KOPT-K1 (cell line): Measurements from ENCODE around the gene OSBP2.

ENCODE experiments used
- H3K27ac ChIP-seq: fragments of 200-600 bp; sonication (generic); 2 replicates; pipeline ENCODE4 v1.5.1; 2016; ENCODE audit warnings: antibody characterized with exemption, mild to moderate bottlenecking, low read depth, low read length; ENCODE audit not compliant: poor library complexity, severe bottlenecking
- H3K36me3 ChIP-seq: fragments of 200-600 bp; sonication (generic); 2 replicates; pipeline ENCODE4 v1.5.1; 2017; ENCODE audit warnings: antibody characterized with exemption, mild to moderate bottlenecking, low read length, moderate library complexity; ENCODE audit not compliant: insufficient read depth
- H3K9me3 ChIP-seq: fragments of 200-600 bp; sonication (generic); 2 replicates; pipeline ENCODE4 v1.5.1; 2017; ENCODE audit warnings: antibody characterized with exemption, low read length, mild to moderate bottlenecking; ENCODE audit not compliant: insufficient read depth, poor library complexity, severe bottlenecking

The OSBP2 gene

GRCh38 chr22:30882184-30882717 lies 187.6 kb downstream of the OSBP2 start:
- no peak overlapping the region for H3K27ac ChIP-seq
- H3K9me3 ChIP-seq, result no peaks in the 10 kb centered on the region
- H3K36me3 ChIP-seq, result no peaks in the 10 kb centered on the region

GRCh38 chr22:30882974-30883533 lies 188.4 kb downstream of the OSBP2 start:
- H3K27ac ChIP-seq, result no peak overlapping the region
- no peaks in the 10 kb centered on the region for H3K36me3 ChIP-seq
- H3K9me3 ChIP-seq, result no peaks in the 10 kb centered on the region

GRCh38 chr22:30883586-30884145 lies 189.0 kb downstream of the OSBP2 start:
- no peaks in the 10 kb centered on the region for H3K36me3 ChIP-seq
- no peak overlapping the region for H3K27ac ChIP-seq
- no peaks in the 10 kb centered on the region for H3K9me3 ChIP-seq

- Histone ChIP-seq H3K36me3 (no peaks in the 10 kb centered on the region), H3K27ac (no peak overlapping the region), H3K9me3 (no peaks in the 10 kb centered on the region)
Observed at GRCh38 chr22:30884211-30885000, 189.7 kb downstream of the OSBP2 start.

GRCh38 chr22:30885001-30885366 lies 190.3 kb downstream of the OSBP2 start:
- Histone ChIP-seq H3K27ac (no peak overlapping the region), H3K9me3 (no peaks in the 10 kb centered on the region), H3K36me3 (no peaks in the 10 kb centered on the region)

- no peak overlapping the region for H3K27ac ChIP-seq
- no peaks in the 10 kb centered on the region for H3K9me3 ChIP-seq
- no peaks in the 10 kb centered on the region for H3K36me3 ChIP-seq
Observed at GRCh38 chr22:30885591-30885990, 190.9 kb downstream of the OSBP2 start.

GRCh38 chr22:30887453-30887852 lies 192.8 kb downstream of the OSBP2 start:
- H3K9me3 ChIP-seq, result no peaks in the 10 kb centered on the region
- no peaks in the 10 kb centered on the region for H3K36me3 ChIP-seq
- no peak overlapping the region for H3K27ac ChIP-seq

GRCh38 chr22:30887861-30888260 lies 193.2 kb downstream of the OSBP2 start:
- Histone ChIP-seq H3K9me3 (no peaks in the 10 kb centered on the region), H3K27ac (no peak overlapping the region), H3K36me3 (no peaks in the 10 kb centered on the region; the same call in 1 of the 2 replicates)

GRCh38 chr22:30889268-30889995 lies 194.8 kb downstream of the OSBP2 start:
- H3K36me3 ChIP-seq, result no peaks in the 10 kb centered on the region; the same call in 1 of the 2 replicates
- H3K27ac ChIP-seq, result no peak overlapping the region
- H3K9me3 ChIP-seq, result no peaks in the 10 kb centered on the region

GRCh38 chr22:30889996-30890480 lies 195.4 kb downstream of the OSBP2 start:
- Histone ChIP-seq H3K27ac (no peak overlapping the region), H3K36me3 (no peaks in the 10 kb centered on the region; the same call in 1 of the 2 replicates), H3K9me3 (no peaks in the 10 kb centered on the region)

GRCh38 chr22:30890686-30891442 lies 196.2 kb downstream of the OSBP2 start:
- no peaks in the 10 kb centered on the region; the same call in 1 of the 2 replicates for H3K36me3 ChIP-seq
- H3K27ac ChIP-seq, result no peak overlapping the region
- no peaks in the 10 kb centered on the region for H3K9me3 ChIP-seq

- Histone ChIP-seq H3K36me3 (no peaks in the 10 kb centered on the region; the same call in 1 of the 2 replicates), H3K27ac (no peak overlapping the region), H3K9me3 (no peaks in the 10 kb centered on the region)
Observed at GRCh38 chr22:30891443-30891755, 196.7 kb downstream of the OSBP2 start.

- Histone ChIP-seq H3K27ac (no peak overlapping the region), H3K36me3 (no peaks in the 10 kb centered on the region; the same call in 1 of the 2 replicates), H3K9me3 (no peaks in the 10 kb centered on the region)
Observed at GRCh38 chr22:30891781-30892180, 197.1 kb downstream of the OSBP2 start.

GRCh38 chr22:30892286-30892685 lies 197.6 kb downstream of the OSBP2 start:
- Histone ChIP-seq H3K9me3 (no peaks in the 10 kb centered on the region), H3K27ac (no peak overlapping the region), H3K36me3 (no peaks in the 10 kb centered on the region; the same call in 1 of the 2 replicates)
